GM23338 (cell line): ENCODE measurements around the gene VIL1. TPM values are rescaled to one million over a fixed set of nuclear protein-coding genes. Genes with fewer than 3 reads are reported as not detected.

ENCODE experiments used
- ATAC-seq: fragments of 200-7000 bp; cut with Tn5 transposase; 3 replicates; pipeline ENCODE4 v1.9.1; 2020
- DNase-seq: peaks from one replicate; pipeline ENCODE4 v3.0.0-alpha.2; 2015; ENCODE audit warnings: low spot score
- H2AFZ ChIP-seq: fragments of 200-600 bp; sonication (generic); 2 replicates; pipeline ENCODE4 v1.8.0; 2016; ENCODE audit warnings: antibody characterized with exemption, mild to moderate bottlenecking, moderate library complexity
- H3F3A ChIP-seq: fragments of 200-600 bp; sonication (generic); replicated peaks from 2 replicates; pipeline ENCODE4 v1.8.0; 2017; ENCODE audit warnings: antibody characterized with exemption, mixed run types, low read depth
- H3K27ac ChIP-seq: fragments of 200-600 bp; sonication (generic); 2 replicates; pipeline ENCODE4 v1.6.1; 2016; ENCODE audit warnings: low read depth
- H3K27me3 ChIP-seq: fragments of 200-600 bp; sonication (generic); 2 replicates; pipeline ENCODE4 v1.8.0; 2016; ENCODE audit warnings: mild to moderate bottlenecking, mixed run types, moderate library complexity; ENCODE audit not compliant: insufficient read depth
- H3K36me3 ChIP-seq: fragments of 200-600 bp; sonication (generic); 2 replicates; pipeline ENCODE4 v1.8.0; 2016; ENCODE audit warnings: mild to moderate bottlenecking; ENCODE audit not compliant: insufficient read depth
- H3K4me1 ChIP-seq: fragments of 200-600 bp; sonication (generic); 2 replicates; pipeline ENCODE4 v1.8.0; 2016; ENCODE audit warnings: mild to moderate bottlenecking, moderate library complexity; ENCODE audit not compliant: insufficient read depth
- H3K4me2 ChIP-seq: fragments of 200-600 bp; sonication (generic); 2 replicates; pipeline ENCODE4 v1.7.1; 2017; ENCODE audit warnings: mixed run types
- H3K4me3 ChIP-seq: fragments of 200-600 bp; sonication (generic); 2 replicates; pipeline ENCODE4 v1.6.1; 2016; ENCODE audit warnings: mixed run types
- H3K79me2 ChIP-seq: fragments of 200-600 bp; sonication (generic); replicated peaks from 2 replicates; pipeline ENCODE4 v1.8.0; 2017; ENCODE audit warnings: mild to moderate bottlenecking; ENCODE audit not compliant: insufficient read depth
- H3K9me2 ChIP-seq: fragments of 200-600 bp; sonication (generic); 2 replicates; pipeline ENCODE4 v1.8.0; 2017; ENCODE audit not compliant: insufficient read depth
- H4K20me1 ChIP-seq: fragments of 200-600 bp; sonication (generic); replicated peaks from 2 replicates; pipeline ENCODE4 v1.8.0; 2017; ENCODE audit warnings: mild to moderate bottlenecking; ENCODE audit not compliant: insufficient read depth
- H3K27ac Mint-ChIP-seq: 2 replicates; pipeline ENCODE4 v1.8.0; 2020; ENCODE audit warnings: inconsistent platforms, mild to moderate bottlenecking, moderate library complexity, mixed read lengths
- H3K27me3 Mint-ChIP-seq: 3 replicates; pipeline ENCODE4 v1.8.0; 2022; ENCODE audit warnings: low read depth, mild to moderate bottlenecking, moderate library complexity, mixed read lengths, inconsistent platforms; ENCODE audit not compliant: insufficient read depth, poor library complexity
- H3K36me3 Mint-ChIP-seq: 3 replicates; pipeline ENCODE4 v1.8.0; 2021; ENCODE audit warnings: low read depth, mild to moderate bottlenecking, inconsistent platforms, moderate library complexity, mixed read lengths
- H3K4me1 Mint-ChIP-seq: 3 replicates; pipeline ENCODE4 v1.8.0; 2020; ENCODE audit warnings: mild to moderate bottlenecking, inconsistent platforms, mixed read lengths
- H3K4me3 Mint-ChIP-seq: 3 replicates; pipeline ENCODE4 v1.8.0; 2021; ENCODE audit warnings: moderate library complexity, mild to moderate bottlenecking, inconsistent platforms, mixed read lengths
- H3K9me3 Mint-ChIP-seq: 3 replicates; pipeline ENCODE4 v1.8.0; 2020; ENCODE audit warnings: moderate library complexity, mild to moderate bottlenecking, inconsistent platforms, mixed read lengths
- EZH2 ChIP-seq: fragments of 200-600 bp; sonication (generic); IDR thresholded peaks from one replicate; pipeline ENCODE4 v1.8.0; 2017; ENCODE audit warnings: antibody characterized with exemption, mild to moderate bottlenecking, low read depth; ENCODE audit not compliant: unreplicated experiment
- EZH2phosphoT487 ChIP-seq: fragments of 200-600 bp; sonication (generic); IDR thresholded peaks from one replicate; pipeline ENCODE4 v1.8.1; 2018; ENCODE audit warnings: antibody characterized with exemption; ENCODE audit not compliant: unreplicated experiment
- STAT1 ChIP-seq: IDR thresholded peaks from one replicate; pipeline ENCODE4 v1.6.1; 2016; ENCODE audit warnings: antibody characterized with exemption; ENCODE audit not compliant: unreplicated experiment
- ZNF114 ChIP-seq: fragments of 250-450 bp; sonication (Bioruptor Pico); IDR thresholded peaks from 2 replicates; pipeline ENCODE4 v1.5.0; 2020; ENCODE audit warnings: mild to moderate bottlenecking, moderate library complexity
- polyA plus RNA-seq: library from polyadenylated mRNA; unstranded; fragments of >200 nt; fragmentation: Nextera tagmentation; extraction: Ambion mirVana; gene quantifications from 2 replicates; pipeline ENCODE4 v1.2.1, GENCODE V29; 2016
- total RNA-seq: library from RNA; depleted of rRNA; stranded (reverse); fragments of >200 nt; shearing (Covaris generic); gene quantifications from 2 replicates; pipeline ENCODE4 v1.2.3, GENCODE V29; 2014
- TF ChIP-seq, protein P1 (sequence below), 2 experiments: fragments of 200-600 bp in 1 of 2; sonication (generic) in 1 of 2; conservative IDR thresholded peaks; 2 replicates each; pipeline versions ENCODE4 v1.5.1 to v1.6.1; 2016 to 2017; ENCODE audit warnings: antibody characterized with exemption in 2 of 2, low read depth in 2 of 2, mild to moderate bottlenecking in 2 of 2, moderate library complexity in 1 of 2
- TF ChIP-seq, protein P2 (sequence below): fragments of 250-450 bp; sonication (Bioruptor Pico); IDR thresholded peaks from 2 replicates; pipeline ENCODE4 v1.5.0; 2020; ENCODE audit warnings: mild to moderate bottlenecking, moderate library complexity
- TF ChIP-seq, protein P3 (sequence below): IDR thresholded peaks from 2 replicates; pipeline ENCODE4 v1.6.1; 2016; ENCODE audit warnings: antibody characterized with exemption

The VIL1 gene
- total and polyA plus RNA-seq, 2 experiments from 2014 or later: 3.5 to 5.9 TPM

DNA sequence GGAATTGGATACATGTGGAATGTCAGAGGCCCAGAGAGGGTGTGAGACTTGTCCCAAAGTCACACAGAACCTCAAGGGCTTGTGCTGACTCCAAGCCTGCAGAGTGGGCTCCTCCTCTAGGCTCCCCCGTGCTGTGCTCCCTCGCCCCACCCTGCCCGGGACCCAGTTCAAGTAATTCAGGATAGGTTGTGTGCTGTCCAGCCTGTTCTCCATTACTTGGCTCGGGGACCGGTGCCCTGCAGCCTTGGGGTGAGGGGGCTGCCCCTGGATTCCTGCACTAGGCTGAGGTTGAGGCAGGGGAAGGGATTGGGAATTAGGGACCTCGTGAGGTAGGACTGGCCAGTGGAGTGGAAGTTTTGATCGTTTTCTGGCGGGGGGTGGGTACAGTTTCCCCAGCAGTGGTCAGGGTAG, 16.4 kb upstream of the VIL1 start:
- no peak overlapping the region for H3K4me3 ChIP-seq
- peaks cover 26% of the 10 kb centered on the region for H3K27me3 Mint-ChIP-seq
- H3K4me2 ChIP-seq: no peak overlapping the region
- H3K4me1 ChIP-seq: peaks cover 26% of the 10 kb centered on the region
- H4K20me1 ChIP-seq: no peaks in the 10 kb centered on the region
- H3K27ac Mint-ChIP-seq: no peak overlapping the region
- ATAC-seq (no peak), DNase-seq (no peak)
- no peaks in the 10 kb centered on the region for H3K36me3 ChIP-seq
- peaks cover 17% of the 10 kb centered on the region for H3F3A ChIP-seq
- H3K27me3 ChIP-seq: peaks cover 20% of the 10 kb centered on the region
- peaks cover 27% of the 10 kb centered on the region for H3K4me1 Mint-ChIP-seq
- no peak overlapping the region for H3K4me3 Mint-ChIP-seq
- TF ChIP-seq, protein P1, sequence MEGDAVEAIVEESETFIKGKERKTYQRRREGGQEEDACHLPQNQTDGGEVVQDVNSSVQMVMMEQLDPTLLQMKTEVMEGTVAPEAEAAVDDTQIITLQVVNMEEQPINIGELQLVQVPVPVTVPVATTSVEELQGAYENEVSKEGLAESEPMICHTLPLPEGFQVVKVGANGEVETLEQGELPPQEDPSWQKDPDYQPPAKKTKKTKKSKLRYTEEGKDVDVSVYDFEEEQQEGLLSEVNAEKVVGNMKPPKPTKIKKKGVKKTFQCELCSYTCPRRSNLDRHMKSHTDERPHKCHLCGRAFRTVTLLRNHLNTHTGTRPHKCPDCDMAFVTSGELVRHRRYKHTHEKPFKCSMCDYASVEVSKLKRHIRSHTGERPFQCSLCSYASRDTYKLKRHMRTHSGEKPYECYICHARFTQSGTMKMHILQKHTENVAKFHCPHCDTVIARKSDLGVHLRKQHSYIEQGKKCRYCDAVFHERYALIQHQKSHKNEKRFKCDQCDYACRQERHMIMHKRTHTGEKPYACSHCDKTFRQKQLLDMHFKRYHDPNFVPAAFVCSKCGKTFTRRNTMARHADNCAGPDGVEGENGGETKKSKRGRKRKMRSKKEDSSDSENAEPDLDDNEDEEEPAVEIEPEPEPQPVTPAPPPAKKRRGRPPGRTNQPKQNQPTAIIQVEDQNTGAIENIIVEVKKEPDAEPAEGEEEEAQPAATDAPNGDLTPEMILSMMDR (conservative IDR thresholded peaks at IDR 0.05; ENCODE audit: low read depth in 2 of 2): no peak
- TF ChIP-seq, protein P2, sequence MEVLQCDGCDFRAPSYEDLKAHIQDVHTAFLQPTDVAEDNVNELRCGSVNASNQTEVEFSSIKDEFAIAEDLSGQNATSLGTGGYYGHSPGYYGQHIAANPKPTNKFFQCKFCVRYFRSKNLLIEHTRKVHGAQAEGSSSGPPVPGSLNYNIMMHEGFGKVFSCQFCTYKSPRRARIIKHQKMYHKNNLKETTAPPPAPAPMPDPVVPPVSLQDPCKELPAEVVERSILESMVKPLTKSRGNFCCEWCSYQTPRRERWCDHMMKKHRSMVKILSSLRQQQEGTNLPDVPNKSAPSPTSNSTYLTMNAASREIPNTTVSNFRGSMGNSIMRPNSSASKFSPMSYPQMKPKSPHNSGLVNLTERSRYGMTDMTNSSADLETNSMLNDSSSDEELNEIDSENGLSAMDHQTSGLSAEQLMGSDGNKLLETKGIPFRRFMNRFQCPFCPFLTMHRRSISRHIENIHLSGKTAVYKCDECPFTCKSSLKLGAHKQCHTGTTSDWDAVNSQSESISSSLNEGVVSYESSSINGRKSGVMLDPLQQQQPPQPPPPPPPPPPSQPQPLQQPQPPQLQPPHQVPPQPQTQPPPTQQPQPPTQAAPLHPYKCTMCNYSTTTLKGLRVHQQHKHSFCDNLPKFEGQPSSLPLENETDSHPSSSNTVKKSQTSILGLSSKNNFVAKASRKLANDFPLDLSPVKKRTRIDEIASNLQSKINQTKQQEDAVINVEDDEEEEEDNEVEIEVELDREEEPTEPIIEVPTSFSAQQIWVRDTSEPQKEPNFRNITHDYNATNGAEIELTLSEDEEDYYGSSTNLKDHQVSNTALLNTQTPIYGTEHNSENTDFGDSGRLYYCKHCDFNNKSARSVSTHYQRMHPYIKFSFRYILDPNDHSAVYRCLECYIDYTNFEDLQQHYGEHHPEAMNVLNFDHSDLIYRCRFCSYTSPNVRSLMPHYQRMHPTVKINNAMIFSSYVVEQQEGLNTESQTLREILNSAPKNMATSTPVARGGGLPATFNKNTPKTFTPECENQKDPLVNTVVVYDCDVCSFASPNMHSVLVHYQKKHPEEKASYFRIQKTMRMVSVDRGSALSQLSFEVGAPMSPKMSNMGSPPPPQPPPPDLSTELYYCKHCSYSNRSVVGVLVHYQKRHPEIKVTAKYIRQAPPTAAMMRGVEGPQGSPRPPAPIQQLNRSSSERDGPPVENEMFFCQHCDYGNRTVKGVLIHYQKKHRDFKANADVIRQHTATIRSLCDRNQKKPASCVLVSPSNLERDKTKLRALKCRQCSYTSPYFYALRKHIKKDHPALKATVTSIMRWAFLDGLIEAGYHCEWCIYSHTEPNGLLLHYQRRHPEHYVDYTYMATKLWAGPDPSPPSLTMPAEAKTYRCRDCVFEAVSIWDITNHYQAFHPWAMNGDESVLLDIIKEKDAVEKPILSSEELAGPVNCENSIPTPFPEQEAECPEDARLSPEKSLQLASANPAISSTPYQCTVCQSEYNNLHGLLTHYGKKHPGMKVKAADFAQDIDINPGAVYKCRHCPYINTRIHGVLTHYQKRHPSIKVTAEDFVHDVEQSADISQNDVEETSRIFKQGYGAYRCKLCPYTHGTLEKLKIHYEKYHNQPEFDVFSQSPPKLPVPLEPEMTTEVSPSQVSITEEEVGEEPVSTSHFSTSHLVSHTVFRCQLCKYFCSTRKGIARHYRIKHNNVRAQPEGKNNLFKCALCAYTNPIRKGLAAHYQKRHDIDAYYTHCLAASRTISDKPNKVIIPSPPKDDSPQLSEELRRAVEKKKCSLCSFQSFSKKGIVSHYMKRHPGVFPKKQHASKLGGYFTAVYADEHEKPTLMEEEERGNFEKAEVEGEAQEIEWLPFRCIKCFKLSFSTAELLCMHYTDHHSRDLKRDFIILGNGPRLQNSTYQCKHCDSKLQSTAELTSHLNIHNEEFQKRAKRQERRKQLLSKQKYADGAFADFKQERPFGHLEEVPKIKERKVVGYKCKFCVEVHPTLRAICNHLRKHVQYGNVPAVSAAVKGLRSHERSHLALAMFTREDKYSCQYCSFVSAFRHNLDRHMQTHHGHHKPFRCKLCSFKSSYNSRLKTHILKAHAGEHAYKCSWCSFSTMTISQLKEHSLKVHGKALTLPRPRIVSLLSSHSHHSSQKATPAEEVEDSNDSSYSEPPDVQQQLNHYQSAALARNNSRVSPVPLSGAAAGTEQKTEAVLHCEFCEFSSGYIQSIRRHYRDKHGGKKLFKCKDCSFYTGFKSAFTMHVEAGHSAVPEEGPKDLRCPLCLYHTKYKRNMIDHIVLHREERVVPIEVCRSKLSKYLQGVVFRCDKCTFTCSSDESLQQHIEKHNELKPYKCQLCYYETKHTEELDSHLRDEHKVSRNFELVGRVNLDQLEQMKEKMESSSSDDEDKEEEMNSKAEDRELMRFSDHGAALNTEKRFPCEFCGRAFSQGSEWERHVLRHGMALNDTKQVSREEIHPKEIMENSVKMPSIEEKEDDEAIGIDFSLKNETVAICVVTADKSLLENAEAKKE: no peak
- TF ChIP-seq EZH2: no peak
- H3K36me3 Mint-ChIP-seq: peaks cover 12% of the 10 kb centered on the region
- H3K9me2 ChIP-seq: no peaks in the 10 kb centered on the region
- no peaks in the 10 kb centered on the region for H3K9me3 Mint-ChIP-seq
- H3K79me2 ChIP-seq: no peaks in the 10 kb centered on the region
- H2AFZ ChIP-seq: no peak overlapping the region
- no peak overlapping the region for H3K27ac ChIP-seq

GRCh38 chr2:218402911-218403411, 16.0 kb upstream of the VIL1 start:
- peaks cover 22% of the 10 kb centered on the region for H3K27me3 Mint-ChIP-seq
- Histone ChIP-seq H3F3A (peaks cover 17% of the 10 kb centered on the region), H4K20me1 (no peaks in the 10 kb centered on the region), H3K36me3 (no peaks in the 10 kb centered on the region), H3K79me2 (no peaks in the 10 kb centered on the region), H3K9me2 (no peaks in the 10 kb centered on the region), H2AFZ (no peak overlapping the region), H3K4me2 (no peak overlapping the region), H3K27ac (no peak overlapping the region), H3K4me1 (peaks cover 29% of the 10 kb centered on the region), H3K27me3 (peaks cover 16% of the 10 kb centered on the region), H3K4me3 (no peak overlapping the region)
- H3K27ac Mint-ChIP-seq: no peak overlapping the region
- no peak for DNase-seq
- ATAC-seq: no peak
- no peaks in the 10 kb centered on the region for H3K9me3 Mint-ChIP-seq
- H3K4me3 Mint-ChIP-seq: no peak overlapping the region
- H3K36me3 Mint-ChIP-seq: peaks cover 12% of the 10 kb centered on the region
- peaks cover 22% of the 10 kb centered on the region for H3K4me1 Mint-ChIP-seq
- TF ChIP-seq STAT1 (no peak), ZNF114 (CRISPR knock-in tag) (no peak), EZH2phosphoT487 (no peak)
- TF ChIP-seq, protein P3, sequence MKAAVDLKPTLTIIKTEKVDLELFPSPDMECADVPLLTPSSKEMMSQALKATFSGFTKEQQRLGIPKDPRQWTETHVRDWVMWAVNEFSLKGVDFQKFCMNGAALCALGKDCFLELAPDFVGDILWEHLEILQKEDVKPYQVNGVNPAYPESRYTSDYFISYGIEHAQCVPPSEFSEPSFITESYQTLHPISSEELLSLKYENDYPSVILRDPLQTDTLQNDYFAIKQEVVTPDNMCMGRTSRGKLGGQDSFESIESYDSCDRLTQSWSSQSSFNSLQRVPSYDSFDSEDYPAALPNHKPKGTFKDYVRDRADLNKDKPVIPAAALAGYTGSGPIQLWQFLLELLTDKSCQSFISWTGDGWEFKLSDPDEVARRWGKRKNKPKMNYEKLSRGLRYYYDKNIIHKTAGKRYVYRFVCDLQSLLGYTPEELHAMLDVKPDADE: no peak
- TF ChIP-seq, protein P1 (conservative IDR thresholded peaks at IDR 0.05; ENCODE audit: low read depth in 2 of 2): no peak
